GM12892 (cell line): ENCODE measurements around the gene ABL1.

Experiments
- POLR2A ChIP-seq: IDR thresholded peaks from 2 replicates; pipeline ENCODE4 v1.6.1; 2011; ENCODE audit warnings: low read depth, low read length, control low read depth
- POLR2AphosphoS5 ChIP-seq: IDR thresholded peaks from 2 replicates; pipeline ENCODE4 v1.6.1; 2011; ENCODE audit warnings: low read depth, low read length, control low read depth
- TAF1 ChIP-seq: IDR thresholded peaks from 2 replicates; pipeline ENCODE4 v1.6.1; 2011; ENCODE audit warnings: low read depth, mild to moderate bottlenecking, control low read depth, low read length, borderline replicate concordance

DNA sequence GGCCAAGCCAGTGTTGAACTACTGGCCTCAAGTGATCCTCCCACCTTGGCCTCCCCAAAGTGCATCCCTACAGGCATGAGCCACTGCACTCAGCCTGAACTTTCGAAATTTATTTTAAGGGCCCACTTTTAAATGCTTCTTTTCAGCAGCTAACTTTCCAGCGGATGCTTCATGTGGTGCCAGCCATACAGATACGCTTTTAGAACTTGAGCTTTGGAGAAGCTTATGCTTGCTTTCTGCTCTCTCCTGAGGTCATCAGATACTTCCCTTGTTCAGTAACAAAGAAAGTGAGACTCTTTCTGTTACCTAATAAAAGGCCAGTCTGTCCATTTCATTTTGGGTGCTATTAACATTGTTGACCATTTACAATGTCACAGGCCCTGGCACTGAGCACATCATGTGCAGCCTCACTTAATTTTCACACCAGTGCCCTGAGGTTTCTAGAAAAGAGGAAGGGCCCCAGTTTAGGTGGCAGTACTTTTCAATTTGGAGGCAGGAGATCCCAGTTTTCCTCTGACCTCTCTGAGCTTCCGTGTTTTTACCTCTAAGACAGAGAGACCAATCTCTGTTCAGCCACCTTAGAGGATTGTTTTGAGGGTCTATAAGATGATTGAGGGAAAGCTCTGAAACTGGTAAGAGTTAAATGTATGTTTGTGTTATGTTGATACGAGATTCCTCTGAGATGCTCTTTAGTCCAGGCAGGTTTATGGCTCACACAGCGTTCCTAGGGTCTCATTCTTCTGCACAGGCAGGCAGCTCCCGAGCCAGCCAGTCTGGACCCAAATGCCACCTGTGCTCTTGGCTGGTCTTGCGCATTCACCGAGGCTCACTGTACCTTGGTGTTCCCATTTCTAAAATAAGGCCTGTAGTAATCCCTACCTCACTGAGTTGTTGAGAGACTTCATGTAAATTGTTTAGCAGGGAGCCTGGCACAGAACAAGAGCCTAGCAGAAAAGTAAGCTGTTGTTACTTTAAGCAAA, 4.4 kb downstream of the ABL1 start:
- TF ChIP-seq POLR2AphosphoS5 (no peak), POLR2A (no peak), TAF1 (no peak)
